ENCODE results near the gene NDUFS6. TPM values are rescaled to one million over a fixed set of nuclear protein-coding genes. Genes with fewer than 3 reads are reported as not detected.

NDUFS6 gene
- polyA plus RNA-seq, 6 donors from 2014 or later = 39.0 to 60.6 (median 47.3) TPM

DNA sequence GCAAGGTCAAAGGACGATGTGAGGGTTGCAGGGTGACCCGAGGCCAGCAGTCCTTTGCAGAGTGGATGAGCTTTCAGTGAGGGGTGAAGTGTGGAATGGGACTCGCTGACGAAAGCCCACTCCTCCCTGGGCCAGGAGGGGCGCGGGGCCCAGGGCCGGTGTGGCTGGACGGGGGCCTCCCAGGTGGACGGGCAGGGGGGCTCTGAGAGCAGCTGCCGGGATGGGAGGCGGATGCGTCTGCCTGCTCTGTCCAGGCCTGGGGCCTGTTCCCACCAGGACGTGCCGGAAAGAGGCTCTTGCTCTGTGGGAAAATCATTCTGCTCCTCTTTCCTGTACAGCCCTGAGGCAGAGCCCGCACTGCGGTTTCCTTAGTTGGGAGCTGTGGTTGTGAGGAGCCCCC is 57.2 kb downstream of the NDUFS6 start:
- H3K27ac Mint-ChIP-seq = no peak overlapping the region
- H3K36me3 Mint-ChIP-seq = no peaks in the 10 kb centered on the region
- H3K27me3 Mint-ChIP-seq = peaks cover 28 to 50% (median 49%) of the 10 kb centered on the region in 3 donors
- H3K9me3 Mint-ChIP-seq = no peaks in the 10 kb centered on the region
- no peak overlapping the region for H3K4me3 Mint-ChIP-seq
- no peak for DNase-seq
- no peak for ATAC-seq (ENCODE audit: low read depth in 2 of 2)
- H3K4me1 Mint-ChIP-seq = no peaks in the 10 kb centered on the region

- no peak overlapping the region for H3K4me3 Mint-ChIP-seq
- no peaks in the 10 kb centered on the region for H3K9me3 Mint-ChIP-seq
- H3K36me3 Mint-ChIP-seq = no peaks in the 10 kb centered on the region
- DNase-seq = no peak
- peaks cover 26 to 49% (median 43%) of the 10 kb centered on the region in 3 donors for H3K27me3 Mint-ChIP-seq
- ATAC-seq (ENCODE audit: low read depth in 2 of 2) = no peak
- no peak overlapping the region for H3K27ac Mint-ChIP-seq
- H3K4me1 Mint-ChIP-seq = no peaks in the 10 kb centered on the region
Measured at GRCh38 chr5:1859099-1859498, 57.9 kb downstream of the NDUFS6 start.

GRCh38 chr5:1860021-1860610 is 58.9 kb downstream of the NDUFS6 start:
- Mint-ChIP-seq H3K27ac (no peak overlapping the region), H3K4me3 (no peak overlapping the region)
- ATAC-seq (ENCODE audit: low read depth in 2 of 2) = no peak

DNA sequence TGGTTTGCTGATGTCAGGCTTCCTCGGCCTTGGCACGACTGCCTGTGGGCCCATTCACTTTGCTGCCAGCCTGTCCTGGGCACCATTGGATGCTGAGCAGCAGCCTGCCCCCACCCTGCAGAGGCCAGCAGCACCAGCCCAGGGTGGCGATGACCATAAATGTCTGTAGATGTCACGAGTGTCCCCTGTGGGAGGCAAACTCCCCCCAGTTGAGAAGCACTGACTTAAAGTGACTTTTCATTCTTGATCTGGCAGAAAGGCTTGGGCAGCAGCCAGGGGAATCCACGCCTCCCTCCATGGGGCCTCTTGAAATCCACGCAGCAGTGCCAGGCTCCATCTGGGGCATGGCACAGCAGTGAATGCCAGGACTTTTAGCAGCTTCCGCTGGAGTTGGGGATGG is 59.7 kb downstream of the NDUFS6 start:
- Mint-ChIP-seq H3K36me3 (no peaks in the 10 kb centered on the region), H3K9me3 (no peaks in the 10 kb centered on the region), H3K27ac (no peak overlapping the region), H3K4me1 (no peaks in the 10 kb centered on the region), H3K27me3 (peaks cover 24 to 50% (median 44%) of the 10 kb centered on the region in 3 donors), H3K4me3 (no peak overlapping the region)
- no peak for ATAC-seq (ENCODE audit: low read depth in 2 of 2)
- DNase-seq = no peak

More at GRCh38 chr5:1860021-1860610, 58.9 kb downstream of the NDUFS6 start:
- Mint-ChIP-seq H3K4me1 (no peaks in the 10 kb centered on the region), H3K27me3 (peaks cover 23 to 50% (median 44%) of the 10 kb centered on the region in 3 donors), H3K9me3 (no peaks in the 10 kb centered on the region), H3K36me3 (no peaks in the 10 kb centered on the region)
- DNase-seq = no peak

DNA sequence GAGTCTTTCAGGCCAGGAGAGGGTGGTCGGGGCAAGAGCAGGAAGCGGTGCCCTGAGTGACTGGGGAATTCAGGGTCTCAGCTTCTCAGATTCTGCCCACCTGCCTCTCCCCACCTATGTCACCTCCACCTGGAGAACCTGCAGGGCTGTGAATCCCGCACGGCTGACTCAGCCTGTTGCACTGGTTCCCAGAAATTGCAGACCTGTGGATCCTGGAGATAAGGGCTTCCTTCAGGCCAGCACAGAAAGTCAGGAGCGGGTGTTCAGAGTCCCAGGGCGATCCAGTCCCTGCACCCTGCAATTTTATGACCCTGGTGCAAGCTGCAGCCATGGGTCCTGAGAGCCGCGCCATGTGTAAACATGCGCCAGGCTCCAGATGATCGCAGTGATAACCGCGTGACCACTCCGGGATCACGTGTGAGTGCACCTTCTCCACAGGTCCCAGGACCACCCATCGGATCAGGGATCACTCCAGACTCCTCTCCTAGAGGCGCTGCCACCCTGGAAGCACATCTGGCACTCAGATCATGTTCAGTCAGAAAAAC is 63.8 kb downstream of the NDUFS6 start:
- ATAC-seq (ENCODE audit: low read depth in 2 of 2) = no peak

DNA sequence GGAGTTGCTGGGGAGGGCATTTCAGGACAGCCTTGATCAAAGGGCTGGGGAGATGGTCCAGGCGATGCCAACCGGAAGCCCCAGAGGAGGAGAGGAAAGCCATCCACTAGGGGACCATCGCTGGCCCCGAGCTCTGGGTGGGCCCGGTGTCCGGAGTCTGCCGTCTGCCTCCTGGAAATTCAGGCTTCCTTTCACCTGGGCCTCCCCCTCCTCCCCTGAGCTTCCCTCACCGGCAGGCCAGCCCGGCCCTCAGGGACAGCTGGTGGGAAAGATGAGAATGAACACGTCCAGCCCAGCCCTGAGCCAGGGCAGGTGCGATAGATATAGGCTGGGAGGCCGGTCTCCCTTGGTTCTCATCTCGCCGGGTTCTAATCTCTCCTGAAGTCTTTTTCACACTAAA is 64.3 kb downstream of the NDUFS6 start:
- H3K36me3 Mint-ChIP-seq = no peaks in the 10 kb centered on the region
- no peaks in the 10 kb centered on the region for H3K9me3 Mint-ChIP-seq
- no peaks in the 10 kb centered on the region for H3K4me1 Mint-ChIP-seq
- no peak overlapping the region for H3K4me3 Mint-ChIP-seq
- ATAC-seq (ENCODE audit: low read depth in 2 of 2) (no peak), DNase-seq (no peak)
- H3K27ac Mint-ChIP-seq = no peak overlapping the region
- peaks cover 33 to 73% (median 67%) of the 10 kb centered on the region in 3 donors for H3K27me3 Mint-ChIP-seq

More for the DNA sequence above, 63.8 kb downstream of the NDUFS6 start:
- no peak overlapping the region for H3K27ac Mint-ChIP-seq
- no peaks in the 10 kb centered on the region for H3K9me3 Mint-ChIP-seq
- no peak overlapping the region for H3K4me3 Mint-ChIP-seq
- H3K27me3 Mint-ChIP-seq = peaks cover 33 to 73% (median 67%) of the 10 kb centered on the region in 3 donors
- no peaks in the 10 kb centered on the region for H3K4me1 Mint-ChIP-seq
- DNase-seq = no peak
- no peaks in the 10 kb centered on the region for H3K36me3 Mint-ChIP-seq

Other genes starting within 250 kb of the NDUFS6 start
- gene MRPL36, start 1.6 kb upstream of the NDUFS6 start, polyA plus RNA-seq (ENCODE audit: low read depth in 6 of 6) = 100 to 1,000 TPM in 1 of 6 donors, 10 to 100 TPM in 5; 52.1 to 105 (median 63.1) TPM
- not detected for gene IRX4, start 81.5 kb downstream of the NDUFS6 start, polyA plus RNA-seq (ENCODE audit: low read depth in 6 of 6)

All from naive B cell (primary cell).